HG03064 (cell line): ENCODE results near the gene ST6GALNAC6.
"Not testable (repeated sequence)": the region's sequence is repeated elsewhere in the genome, so short reads cannot be mapped to it uniquely, and the experiment has no call there.

Source experiments
- ATAC-seq: cut with Tn5 transposase; IDR thresholded peaks from one replicate; pipeline ENCODE4 v1.9.1; 2021; ENCODE audit warnings: low read depth; ENCODE audit not compliant: unreplicated experiment

The ST6GALNAC6 gene

GRCh38 chr9:127876026-127876763, 23.2 kb downstream of the ST6GALNAC6 start:
- no peak for ATAC-seq

GRCh38 chr9:127875306-127875966, 24.0 kb downstream of the ST6GALNAC6 start:
- no peak for ATAC-seq

GRCh38 chr9:127874301-127875221, 24.8 kb downstream of the ST6GALNAC6 start:
- ATAC-seq = no peak

- ATAC-seq = no peak
Observed at GRCh38 chr9:127873886-127874285, 25.5 kb downstream of the ST6GALNAC6 start.

GRCh38 chr9:127873223-127873691, 26.1 kb downstream of the ST6GALNAC6 start:
- no peak for ATAC-seq

GRCh38 chr9:127872369-127873222, 26.8 kb downstream of the ST6GALNAC6 start:
- ATAC-seq = no peak

- ATAC-seq = no peak
Observed at GRCh38 chr9:127871531-127871930, 27.9 kb downstream of the ST6GALNAC6 start.

GRCh38 chr9:127870887-127871286, 28.5 kb downstream of the ST6GALNAC6 start:
- ATAC-seq = no peak

GRCh38 chr9:127870153-127870491, 29.3 kb downstream of the ST6GALNAC6 start:
- not testable (repeated sequence) for ATAC-seq

GRCh38 chr9:127869310-127870152, 29.9 kb downstream of the ST6GALNAC6 start:
- peak; percentile 56 for ATAC-seq

GRCh38 chr9:127868278-127868902, 31.0 kb downstream of the ST6GALNAC6 start:
- ATAC-seq = no peak

- no peak for ATAC-seq
Observed at GRCh38 chr9:127867356-127868277, 31.8 kb downstream of the ST6GALNAC6 start.

GRCh38 chr9:127866535-127866934, 32.9 kb downstream of the ST6GALNAC6 start:
- ATAC-seq = no peak

GRCh38 chr9:127865645-127866464, 33.5 kb downstream of the ST6GALNAC6 start:
- no peak for ATAC-seq

- no peak for ATAC-seq
Observed at GRCh38 chr9:127863191-127863621, 36.2 kb downstream of the ST6GALNAC6 start.

GRCh38 chr9:127862075-127863011, 37.1 kb downstream of the ST6GALNAC6 start:
- no peak for ATAC-seq
